Measurements from ENCODE around the gene PBX3.

Gene PBX3

DNA sequence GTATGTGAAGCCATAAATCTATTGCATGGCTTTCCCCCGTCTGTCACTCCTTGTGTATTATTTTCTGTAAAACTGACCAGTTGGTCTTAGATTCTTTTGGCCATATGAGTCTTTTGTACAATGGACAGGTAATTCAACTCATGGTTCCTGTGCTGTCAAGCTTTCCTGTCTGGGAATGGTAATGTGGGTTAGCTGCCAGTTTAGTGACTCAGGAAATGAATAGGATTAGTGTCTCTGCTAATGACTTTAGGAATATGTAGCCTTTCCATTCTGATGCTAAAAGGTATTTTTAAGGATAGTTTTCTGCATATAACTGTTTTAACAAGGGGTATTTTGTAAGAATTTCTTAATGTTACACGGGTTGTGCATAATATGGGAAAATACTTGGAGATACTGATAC lies 182.7 kb downstream of the PBX3 start:
- no peak overlapping the region for H3K27ac ChIP-seq
- no peak for TF ChIP-seq ZFX (IDR thresholded peaks at IDR 0.05)
- TF ChIP-seq, protein P1, sequence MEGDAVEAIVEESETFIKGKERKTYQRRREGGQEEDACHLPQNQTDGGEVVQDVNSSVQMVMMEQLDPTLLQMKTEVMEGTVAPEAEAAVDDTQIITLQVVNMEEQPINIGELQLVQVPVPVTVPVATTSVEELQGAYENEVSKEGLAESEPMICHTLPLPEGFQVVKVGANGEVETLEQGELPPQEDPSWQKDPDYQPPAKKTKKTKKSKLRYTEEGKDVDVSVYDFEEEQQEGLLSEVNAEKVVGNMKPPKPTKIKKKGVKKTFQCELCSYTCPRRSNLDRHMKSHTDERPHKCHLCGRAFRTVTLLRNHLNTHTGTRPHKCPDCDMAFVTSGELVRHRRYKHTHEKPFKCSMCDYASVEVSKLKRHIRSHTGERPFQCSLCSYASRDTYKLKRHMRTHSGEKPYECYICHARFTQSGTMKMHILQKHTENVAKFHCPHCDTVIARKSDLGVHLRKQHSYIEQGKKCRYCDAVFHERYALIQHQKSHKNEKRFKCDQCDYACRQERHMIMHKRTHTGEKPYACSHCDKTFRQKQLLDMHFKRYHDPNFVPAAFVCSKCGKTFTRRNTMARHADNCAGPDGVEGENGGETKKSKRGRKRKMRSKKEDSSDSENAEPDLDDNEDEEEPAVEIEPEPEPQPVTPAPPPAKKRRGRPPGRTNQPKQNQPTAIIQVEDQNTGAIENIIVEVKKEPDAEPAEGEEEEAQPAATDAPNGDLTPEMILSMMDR (conservative IDR thresholded peaks at IDR 0.05) = no peak

DNA sequence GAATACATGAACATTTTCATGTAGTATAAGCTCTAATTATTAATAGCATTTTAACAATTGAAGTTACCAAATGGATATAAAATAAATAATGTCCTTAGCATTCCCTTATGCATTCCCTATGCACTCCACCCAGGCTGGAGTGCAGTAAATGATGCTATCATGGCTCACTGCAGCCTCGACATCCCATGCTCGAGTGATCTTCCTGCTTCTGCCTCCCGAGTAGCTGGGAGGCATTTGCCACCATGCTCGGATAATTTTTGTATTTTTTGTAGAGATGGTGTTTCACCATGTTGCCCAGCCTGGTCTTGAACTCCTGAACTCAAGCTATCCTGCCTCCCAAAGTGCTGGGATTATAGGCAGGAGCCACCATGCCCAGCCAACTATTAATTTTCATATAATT lies 184.0 kb downstream of the PBX3 start:
- no peak for TF ChIP-seq ZFX (IDR thresholded peaks at IDR 0.05)
- TF ChIP-seq, protein P1 (conservative IDR thresholded peaks at IDR 0.05) = no peak
- no peak overlapping the region for H3K27ac ChIP-seq

DNA sequence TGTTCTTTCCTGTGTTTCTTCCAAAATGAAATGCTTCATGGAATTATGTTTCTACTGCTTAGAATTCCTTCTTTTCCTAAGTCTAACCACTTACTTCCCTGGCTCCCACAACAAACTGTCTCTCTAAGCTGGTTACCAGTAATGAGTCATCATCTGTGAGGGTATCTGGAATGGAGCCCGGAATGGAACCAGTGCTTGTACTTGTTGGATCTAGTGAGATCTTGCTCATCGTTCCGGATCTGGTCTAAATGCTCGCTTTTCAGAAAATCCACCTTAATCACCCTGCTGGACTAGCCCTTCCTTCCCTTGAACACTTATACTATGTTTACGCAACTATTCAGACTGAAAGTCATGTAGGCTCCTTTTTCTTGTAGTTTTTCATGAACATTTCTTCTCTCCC lies 184.8 kb downstream of the PBX3 start:
- TF ChIP-seq, protein P1 (conservative IDR thresholded peaks at IDR 0.05) = no peak
- TF ChIP-seq ZFX (IDR thresholded peaks at IDR 0.05) = no peak
- no peak overlapping the region for H3K27ac ChIP-seq

DNA sequence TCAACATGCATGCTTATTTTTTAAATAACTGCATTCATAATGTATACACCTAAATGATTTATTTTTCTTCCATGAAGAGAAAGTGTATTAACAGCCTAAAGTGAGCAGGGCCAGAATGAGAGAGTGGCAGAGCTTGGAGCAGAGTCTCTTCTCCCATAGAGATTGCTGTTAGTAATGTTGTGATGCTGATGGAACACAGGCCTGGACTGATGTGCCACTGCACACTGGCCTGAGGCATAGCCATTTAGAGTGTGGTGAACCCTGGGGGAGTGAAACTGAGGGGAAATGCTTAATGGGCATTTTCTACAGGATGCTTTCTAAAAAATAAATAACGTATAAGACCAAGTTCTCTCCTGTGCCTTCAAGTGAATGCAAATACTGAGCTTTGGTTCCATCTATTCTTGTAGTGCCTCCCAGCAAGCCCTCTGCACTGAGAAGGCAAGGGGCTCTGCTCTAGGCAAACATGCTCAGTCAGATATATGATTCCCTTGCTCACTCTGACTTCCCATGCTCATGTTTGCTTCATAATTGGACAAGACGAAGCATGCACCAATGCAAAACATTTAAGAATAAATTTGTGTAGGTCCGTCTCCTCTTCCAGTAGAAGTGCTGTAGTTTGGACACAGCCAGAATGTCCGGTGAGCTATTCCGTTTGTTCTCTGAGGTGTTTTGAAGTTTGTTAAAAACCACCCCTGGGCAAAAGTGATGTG lies 185.7 kb downstream of the PBX3 start:
- H3K27ac ChIP-seq = no peak overlapping the region
- no peak for TF ChIP-seq ZFX (IDR thresholded peaks at IDR 0.05)
- TF ChIP-seq, protein P1 (conservative IDR thresholded peaks at IDR 0.05) = no peak

DNA sequence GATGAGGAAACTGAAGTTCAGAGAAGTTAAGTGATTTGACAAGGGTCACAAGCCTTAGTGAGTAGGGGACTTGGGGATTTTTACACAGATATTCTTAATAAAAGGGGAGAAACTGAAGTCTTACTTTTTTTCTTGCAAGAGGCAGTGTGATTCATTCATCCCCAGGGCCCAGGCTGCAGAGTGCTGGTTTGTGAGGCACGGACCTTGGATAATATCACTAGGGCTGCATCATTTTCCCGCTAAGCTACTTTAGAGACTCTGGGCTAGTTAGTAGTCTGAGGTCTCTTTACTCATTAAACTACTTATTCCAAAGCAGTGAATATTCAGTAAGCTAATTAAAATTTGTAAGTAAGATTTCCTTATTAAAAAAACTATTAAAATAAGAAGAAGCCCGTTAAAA lies 195.0 kb downstream of the PBX3 start:
- no peak for TF ChIP-seq ZFX (IDR thresholded peaks at IDR 0.05)
- TF ChIP-seq, protein P1 (conservative IDR thresholded peaks at IDR 0.05) = no peak
- H3K27ac ChIP-seq = no peak overlapping the region

DNA sequence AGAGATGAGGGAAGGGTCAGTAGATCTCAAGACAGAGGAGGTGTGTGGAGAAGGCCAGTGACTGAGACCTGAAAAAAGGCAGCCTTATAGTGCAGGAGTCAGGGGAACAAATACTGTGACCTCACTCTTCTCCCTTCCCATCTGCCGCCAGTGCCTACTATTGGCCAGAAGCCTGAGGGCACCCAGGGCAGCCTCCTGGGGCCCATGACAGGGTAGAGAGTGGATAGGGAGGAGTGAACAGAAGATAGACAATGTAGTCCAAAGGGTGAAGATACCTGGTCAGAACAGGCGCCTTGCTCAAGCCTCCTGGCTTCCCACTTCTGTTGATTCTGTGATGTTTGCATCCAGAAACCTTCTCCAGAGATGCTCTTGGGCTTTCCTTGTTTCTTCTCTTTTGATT lies 196.7 kb downstream of the PBX3 start:
- no peak overlapping the region for H3K27ac ChIP-seq
- TF ChIP-seq, protein P1 (conservative IDR thresholded peaks at IDR 0.05) = no peak
- TF ChIP-seq ZFX (IDR thresholded peaks at IDR 0.05) = no peak

DNA sequence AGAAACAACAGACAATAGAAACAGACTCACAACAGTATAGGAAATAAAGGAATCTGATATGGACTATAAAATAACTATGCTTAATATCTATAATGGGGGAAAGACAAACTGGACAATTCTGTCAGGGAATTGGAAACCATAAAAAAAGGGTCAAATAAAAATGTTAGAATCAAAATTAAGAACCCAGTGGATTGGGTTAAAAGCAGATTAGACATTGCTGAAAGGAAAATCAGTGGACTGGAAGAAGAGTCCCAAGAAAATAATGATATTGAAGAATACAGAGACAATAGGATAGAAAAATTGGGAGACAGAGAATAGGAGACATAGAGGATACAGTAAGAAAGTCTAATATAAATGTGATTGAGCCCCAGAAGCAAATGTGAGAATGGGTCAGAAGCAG lies 199.2 kb downstream of the PBX3 start:
- TF ChIP-seq, protein P1 (conservative IDR thresholded peaks at IDR 0.05) = no peak
- TF ChIP-seq ZFX (IDR thresholded peaks at IDR 0.05) = no peak
- H3K27ac ChIP-seq = no peak overlapping the region

All from C4-2B (cell line).